HG03095 (cell line): ENCODE results near the gene GPR158.

ENCODE experiments used
- ATAC-seq: cut with Tn5 transposase; IDR thresholded peaks from one replicate; pipeline ENCODE4 v1.9.1; 2021; ENCODE audit warnings: moderate library complexity; ENCODE audit not compliant: unreplicated experiment

The GPR158 gene

GRCh38 chr10:25191162-25191895 lies 16.5 kb downstream of the GPR158 start:
- ATAC-seq: no peak

- ATAC-seq: no peak
Observed at GRCh38 chr10:25198151-25198550, 23.4 kb downstream of the GPR158 start.

- no peak for ATAC-seq
Observed at GRCh38 chr10:25206693-25207414, 32.1 kb downstream of the GPR158 start.

GRCh38 chr10:25209618-25210017 lies 34.8 kb downstream of the GPR158 start:
- ATAC-seq: no peak

- ATAC-seq: no peak
Observed at GRCh38 chr10:25210265-25210664, 35.5 kb downstream of the GPR158 start.

- ATAC-seq: no peak
Observed at GRCh38 chr10:25220156-25220555, 45.4 kb downstream of the GPR158 start.

- no peak for ATAC-seq
Observed at GRCh38 chr10:25222085-25222660, 47.4 kb downstream of the GPR158 start.

- no peak for ATAC-seq
Observed at GRCh38 chr10:25226775-25227682, 52.2 kb downstream of the GPR158 start.

- no peak for ATAC-seq
Observed at GRCh38 chr10:25231751-25232150, 57.0 kb downstream of the GPR158 start.

- no peak for ATAC-seq
Observed at GRCh38 chr10:25232204-25232603, 57.4 kb downstream of the GPR158 start.

- no peak for ATAC-seq
Observed at GRCh38 chr10:25245165-25245564, 70.4 kb downstream of the GPR158 start.

GRCh38 chr10:25257646-25258045 lies 82.8 kb downstream of the GPR158 start:
- no peak for ATAC-seq

GRCh38 chr10:25261110-25261509 lies 86.3 kb downstream of the GPR158 start:
- ATAC-seq: no peak

GRCh38 chr10:25261558-25261957 lies 86.8 kb downstream of the GPR158 start:
- no peak for ATAC-seq

GRCh38 chr10:25263931-25264330 lies 89.1 kb downstream of the GPR158 start:
- ATAC-seq: no peak

- ATAC-seq: no peak
Observed at GRCh38 chr10:25278180-25278579, 103.4 kb downstream of the GPR158 start.

GRCh38 chr10:25280076-25280475 lies 105.3 kb downstream of the GPR158 start:
- ATAC-seq: no peak

GRCh38 chr10:25280573-25280972 lies 105.8 kb downstream of the GPR158 start:
- no peak for ATAC-seq

GRCh38 chr10:25285809-25286208 lies 111.0 kb downstream of the GPR158 start:
- no peak for ATAC-seq

GRCh38 chr10:25288181-25288580 lies 113.4 kb downstream of the GPR158 start:
- ATAC-seq: no peak
